Measurements from ENCODE around the gene STK40.

DNA sequence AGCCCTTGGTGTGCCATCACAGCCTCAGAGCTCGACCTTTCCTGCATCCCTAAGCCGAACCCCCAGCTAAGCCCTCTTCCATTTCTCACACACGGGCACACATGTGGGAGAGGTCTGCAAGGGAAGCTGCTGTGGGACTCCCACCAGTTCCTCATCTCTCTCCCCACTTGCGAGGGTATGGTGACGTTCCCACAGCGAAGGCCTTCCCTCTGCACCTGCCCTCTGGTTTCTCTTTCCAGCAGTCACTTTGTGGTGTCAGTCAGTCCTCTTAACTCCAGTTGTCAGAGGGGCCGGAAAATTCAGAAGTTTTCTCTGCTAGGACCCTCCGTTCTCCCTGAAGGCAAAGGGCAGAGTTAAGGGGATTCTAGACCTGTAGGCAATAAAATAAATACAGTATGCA, 5.5 kb upstream of the STK40 start:
- TF ChIP-seq POLR2A (conservative IDR thresholded peaks at IDR 0.05), result no peak
- TF ChIP-seq SRSF7 (optimal IDR thresholded peaks at IDR 0.05; ENCODE audit: low read depth, low read length), result no peak
- TF ChIP-seq, protein P1, sequence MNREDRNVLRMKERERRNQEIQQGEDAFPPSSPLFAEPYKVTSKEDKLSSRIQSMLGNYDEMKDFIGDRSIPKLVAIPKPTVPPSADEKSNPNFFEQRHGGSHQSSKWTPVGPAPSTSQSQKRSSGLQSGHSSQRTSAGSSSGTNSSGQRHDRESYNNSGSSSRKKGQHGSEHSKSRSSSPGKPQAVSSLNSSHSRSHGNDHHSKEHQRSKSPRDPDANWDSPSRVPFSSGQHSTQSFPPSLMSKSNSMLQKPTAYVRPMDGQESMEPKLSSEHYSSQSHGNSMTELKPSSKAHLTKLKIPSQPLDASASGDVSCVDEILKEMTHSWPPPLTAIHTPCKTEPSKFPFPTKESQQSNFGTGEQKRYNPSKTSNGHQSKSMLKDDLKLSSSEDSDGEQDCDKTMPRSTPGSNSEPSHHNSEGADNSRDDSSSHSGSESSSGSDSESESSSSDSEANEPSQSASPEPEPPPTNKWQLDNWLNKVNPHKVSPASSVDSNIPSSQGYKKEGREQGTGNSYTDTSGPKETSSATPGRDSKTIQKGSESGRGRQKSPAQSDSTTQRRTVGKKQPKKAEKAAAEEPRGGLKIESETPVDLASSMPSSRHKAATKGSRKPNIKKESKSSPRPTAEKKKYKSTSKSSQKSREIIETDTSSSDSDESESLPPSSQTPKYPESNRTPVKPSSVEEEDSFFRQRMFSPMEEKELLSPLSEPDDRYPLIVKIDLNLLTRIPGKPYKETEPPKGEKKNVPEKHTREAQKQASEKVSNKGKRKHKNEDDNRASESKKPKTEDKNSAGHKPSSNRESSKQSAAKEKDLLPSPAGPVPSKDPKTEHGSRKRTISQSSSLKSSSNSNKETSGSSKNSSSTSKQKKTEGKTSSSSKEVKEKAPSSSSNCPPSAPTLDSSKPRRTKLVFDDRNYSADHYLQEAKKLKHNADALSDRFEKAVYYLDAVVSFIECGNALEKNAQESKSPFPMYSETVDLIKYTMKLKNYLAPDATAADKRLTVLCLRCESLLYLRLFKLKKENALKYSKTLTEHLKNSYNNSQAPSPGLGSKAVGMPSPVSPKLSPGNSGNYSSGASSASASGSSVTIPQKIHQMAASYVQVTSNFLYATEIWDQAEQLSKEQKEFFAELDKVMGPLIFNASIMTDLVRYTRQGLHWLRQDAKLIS (CRISPR knock-in tag; IDR thresholded peaks at IDR 0.05), result no peak
- TF ChIP-seq, protein P2, sequence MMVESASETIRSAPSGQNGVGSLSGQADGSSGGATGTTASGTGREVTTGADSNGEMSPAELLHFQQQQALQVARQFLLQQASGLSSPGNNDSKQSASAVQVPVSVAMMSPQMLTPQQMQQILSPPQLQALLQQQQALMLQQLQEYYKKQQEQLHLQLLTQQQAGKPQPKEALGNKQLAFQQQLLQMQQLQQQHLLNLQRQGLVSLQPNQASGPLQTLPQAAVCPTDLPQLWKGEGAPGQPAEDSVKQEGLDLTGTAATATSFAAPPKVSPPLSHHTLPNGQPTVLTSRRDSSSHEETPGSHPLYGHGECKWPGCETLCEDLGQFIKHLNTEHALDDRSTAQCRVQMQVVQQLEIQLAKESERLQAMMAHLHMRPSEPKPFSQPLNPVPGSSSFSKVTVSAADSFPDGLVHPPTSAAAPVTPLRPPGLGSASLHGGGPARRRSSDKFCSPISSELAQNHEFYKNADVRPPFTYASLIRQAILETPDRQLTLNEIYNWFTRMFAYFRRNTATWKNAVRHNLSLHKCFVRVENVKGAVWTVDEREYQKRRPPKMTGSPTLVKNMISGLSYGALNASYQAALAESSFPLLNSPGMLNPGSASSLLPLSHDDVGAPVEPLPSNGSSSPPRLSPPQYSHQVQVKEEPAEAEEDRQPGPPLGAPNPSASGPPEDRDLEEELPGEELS (CRISPR knock-in tag; IDR thresholded peaks at IDR 0.05; ENCODE audit: borderline replicate concordance), result no peak
- TF ChIP-seq ZNF143 (CRISPR knock-in tag; IDR thresholded peaks at IDR 0.05), result no peak
- TF ChIP-seq EZH2 (IDR thresholded peaks at IDR 0.05; ENCODE audit: borderline replicate concordance, low read depth, low read length), result no peak
